Calu3 (cell line): Measurements from ENCODE around the gene CASP9. TPM values are rescaled to one million over a fixed set of nuclear protein-coding genes. Genes with fewer than 3 reads are reported as not detected.
"Not testable (repeated sequence)": the region's sequence is repeated elsewhere in the genome, so short reads cannot be mapped to it uniquely, and the experiment has no call there.

Source experiments
- BruUV-seq: library from RNA; stranded (reverse); fragments of 400-500 nt; replicated peaks from 2 replicates; lab custom pipeline; 2021; lab: Mats Ljungman, UMichigan
- CTCF ChIA-PET: fragments of 300-600 bp; sonication (Branson Sonifier 250); formaldehyde crosslinking; loops from one replicate; lab custom pipeline; 2022; ENCODE audit warnings: antibody characterized with exemption; lab: Charles Lee
- DNase-seq: peaks from one replicate; pipeline ENCODE4 v3.0.0; 2022
- H3K27ac Mint-ChIP-seq: one replicate; pipeline ENCODE4 v1.8.0; 2022; ENCODE audit warnings: mixed read lengths; ENCODE audit not compliant: unreplicated experiment
- H3K27me3 Mint-ChIP-seq: one replicate; pipeline ENCODE4 v1.8.0; 2022; ENCODE audit warnings: mixed read lengths; ENCODE audit not compliant: unreplicated experiment
- H3K36me3 Mint-ChIP-seq: one replicate; pipeline ENCODE4 v1.8.0; 2022; ENCODE audit warnings: mild to moderate bottlenecking, moderate library complexity, mixed read lengths; ENCODE audit not compliant: insufficient read depth, unreplicated experiment
- H3K4me1 Mint-ChIP-seq: one replicate; pipeline ENCODE4 v1.8.0; 2022; ENCODE audit warnings: mild to moderate bottlenecking, low read depth, mixed read lengths; ENCODE audit not compliant: unreplicated experiment
- H3K4me3 Mint-ChIP-seq: one replicate; pipeline ENCODE4 v1.8.0; 2022; ENCODE audit warnings: mild to moderate bottlenecking, low read depth, moderate library complexity, mixed read lengths; ENCODE audit not compliant: unreplicated experiment
- H3K9me3 Mint-ChIP-seq: one replicate; pipeline ENCODE4 v1.8.0; 2022; ENCODE audit warnings: low read depth, mixed read lengths; ENCODE audit not compliant: unreplicated experiment
- intact Hi-C: fragments of 100-400 bp; cut with micrococcal nuclease; formaldehyde crosslinking; loops from one replicate; pipeline ENCODE4 v1.10.0; 2022; ENCODE audit not compliant: unreplicated experiment
- total RNA-seq: library from RNA; stranded (reverse); gene quantifications from 2 replicates; pipeline ENCODE4 v1.2.3, GENCODE V29; 2022
- TF ChIP-seq, protein P1 (sequence below): fragments of 200-600 bp; IDR thresholded peaks from one replicate; pipeline ENCODE4 v1.8.0; 2022; ENCODE audit warnings: antibody characterized with exemption; ENCODE audit not compliant: unreplicated experiment

Gene CASP9
- total RNA-seq, 1 experiment from 2014 or later, result 8.4 TPM

DNA sequence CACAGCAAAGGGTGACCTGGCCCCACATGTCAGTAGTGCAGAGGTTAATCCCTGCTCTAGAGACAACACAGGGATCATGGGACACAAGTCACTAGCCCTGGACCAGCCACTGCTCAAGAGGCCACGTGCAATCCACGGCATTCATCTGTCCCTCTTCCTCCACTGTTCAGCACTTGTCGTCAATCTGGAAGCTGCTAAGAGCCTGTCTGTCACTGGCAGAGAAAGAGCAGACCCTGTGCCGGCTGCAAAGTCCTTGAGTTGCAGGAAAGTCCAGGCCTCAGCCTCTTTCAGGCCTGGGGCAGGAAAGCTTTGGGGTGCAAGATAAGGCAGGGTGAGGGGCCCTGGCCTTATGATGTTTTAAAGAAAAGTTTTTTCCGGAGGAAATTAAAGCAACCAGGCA, 31.4 kb downstream of the CASP9 start:
- no peak for DNase-seq
- CTCF ChIA-PET, result no interaction called here
- TF ChIP-seq, protein P1, sequence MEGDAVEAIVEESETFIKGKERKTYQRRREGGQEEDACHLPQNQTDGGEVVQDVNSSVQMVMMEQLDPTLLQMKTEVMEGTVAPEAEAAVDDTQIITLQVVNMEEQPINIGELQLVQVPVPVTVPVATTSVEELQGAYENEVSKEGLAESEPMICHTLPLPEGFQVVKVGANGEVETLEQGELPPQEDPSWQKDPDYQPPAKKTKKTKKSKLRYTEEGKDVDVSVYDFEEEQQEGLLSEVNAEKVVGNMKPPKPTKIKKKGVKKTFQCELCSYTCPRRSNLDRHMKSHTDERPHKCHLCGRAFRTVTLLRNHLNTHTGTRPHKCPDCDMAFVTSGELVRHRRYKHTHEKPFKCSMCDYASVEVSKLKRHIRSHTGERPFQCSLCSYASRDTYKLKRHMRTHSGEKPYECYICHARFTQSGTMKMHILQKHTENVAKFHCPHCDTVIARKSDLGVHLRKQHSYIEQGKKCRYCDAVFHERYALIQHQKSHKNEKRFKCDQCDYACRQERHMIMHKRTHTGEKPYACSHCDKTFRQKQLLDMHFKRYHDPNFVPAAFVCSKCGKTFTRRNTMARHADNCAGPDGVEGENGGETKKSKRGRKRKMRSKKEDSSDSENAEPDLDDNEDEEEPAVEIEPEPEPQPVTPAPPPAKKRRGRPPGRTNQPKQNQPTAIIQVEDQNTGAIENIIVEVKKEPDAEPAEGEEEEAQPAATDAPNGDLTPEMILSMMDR, result no peak
- intact Hi-C loops, result no loop called here
- no peaks in the 10 kb centered on the region for H3K36me3 Mint-ChIP-seq
- H3K4me3 Mint-ChIP-seq, result no peak overlapping the region
- no peaks in the 10 kb centered on the region for H3K27me3 Mint-ChIP-seq
- BruUV-seq, result no TSS peak
- no peak overlapping the region for H3K27ac Mint-ChIP-seq
- no peaks in the 10 kb centered on the region for H3K4me1 Mint-ChIP-seq
- no peaks in the 10 kb centered on the region for H3K9me3 Mint-ChIP-seq

DNA sequence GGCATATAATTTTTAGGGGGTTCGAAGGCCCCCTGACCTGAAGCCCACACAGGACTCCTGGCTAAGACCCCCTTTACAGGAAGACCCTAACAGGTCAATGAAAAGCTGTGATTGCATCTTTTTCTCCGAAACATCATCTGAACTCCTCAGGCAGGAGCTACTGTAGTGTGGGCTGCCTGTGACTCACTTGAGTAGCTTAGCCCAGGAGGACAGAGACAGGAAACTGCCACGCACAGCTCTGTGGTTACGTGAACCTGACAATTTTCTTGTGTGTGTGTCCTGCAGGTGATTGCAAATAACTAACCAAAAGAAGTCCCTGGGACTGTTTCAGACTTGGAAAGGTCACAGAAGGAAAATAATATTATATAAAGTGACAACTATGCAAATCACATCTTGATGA, 33.0 kb downstream of the CASP9 start:
- H3K4me3 Mint-ChIP-seq, BruUV-seq, H3K27me3 Mint-ChIP-seq, H3K4me1 Mint-ChIP-seq, DNase-seq, H3K36me3 Mint-ChIP-seq, intact Hi-C loops, CTCF ChIA-PET, H3K27ac Mint-ChIP-seq, H3K9me3 Mint-ChIP-seq: not testable (repeated sequence)

DNA sequence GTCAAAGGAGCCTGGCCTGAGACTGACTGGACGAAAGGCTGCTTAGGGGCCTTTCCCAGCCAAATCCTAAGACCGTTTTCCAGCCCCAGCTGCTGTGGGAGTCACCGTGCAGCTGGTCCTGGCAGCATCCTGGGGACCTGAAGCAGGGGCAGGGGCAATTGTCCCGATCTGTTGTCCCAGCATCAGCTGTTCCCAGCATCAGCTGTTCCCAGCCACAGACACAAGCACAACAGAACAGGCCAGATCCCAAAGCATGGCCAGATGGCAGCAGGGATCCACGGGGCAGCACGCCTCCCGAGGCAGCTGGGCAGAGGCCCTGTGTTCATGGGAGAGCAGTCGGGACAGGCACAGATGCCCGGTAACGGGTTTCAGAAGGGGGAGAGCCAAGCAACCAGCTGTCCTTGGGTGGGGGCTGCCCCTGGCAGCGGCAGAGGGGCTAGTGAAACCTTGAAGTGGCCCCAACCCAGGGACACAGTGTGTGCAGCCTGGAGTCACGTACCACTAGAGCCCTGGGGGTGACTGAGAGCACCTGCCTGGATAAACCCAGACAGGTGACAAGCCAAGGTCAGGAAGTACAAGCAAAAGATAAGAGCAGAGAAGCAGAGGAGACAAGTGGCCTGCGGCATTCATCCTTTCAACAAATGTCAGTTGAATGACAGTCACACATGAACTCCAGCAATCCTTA, 34.8 kb downstream of the CASP9 start:
- no TSS peak for BruUV-seq
- intact Hi-C loops, result no loop called here
- H3K27ac Mint-ChIP-seq, result no peak overlapping the region
- H3K27me3 Mint-ChIP-seq, result no peaks in the 10 kb centered on the region
- DNase-seq, result no peak
- CTCF ChIA-PET, result no interaction called here
- TF ChIP-seq, protein P1, result no peak
- no peaks in the 10 kb centered on the region for H3K9me3 Mint-ChIP-seq
- H3K36me3 Mint-ChIP-seq, result no peaks in the 10 kb centered on the region
- H3K4me3 Mint-ChIP-seq, result no peak overlapping the region
- no peaks in the 10 kb centered on the region for H3K4me1 Mint-ChIP-seq

DNA sequence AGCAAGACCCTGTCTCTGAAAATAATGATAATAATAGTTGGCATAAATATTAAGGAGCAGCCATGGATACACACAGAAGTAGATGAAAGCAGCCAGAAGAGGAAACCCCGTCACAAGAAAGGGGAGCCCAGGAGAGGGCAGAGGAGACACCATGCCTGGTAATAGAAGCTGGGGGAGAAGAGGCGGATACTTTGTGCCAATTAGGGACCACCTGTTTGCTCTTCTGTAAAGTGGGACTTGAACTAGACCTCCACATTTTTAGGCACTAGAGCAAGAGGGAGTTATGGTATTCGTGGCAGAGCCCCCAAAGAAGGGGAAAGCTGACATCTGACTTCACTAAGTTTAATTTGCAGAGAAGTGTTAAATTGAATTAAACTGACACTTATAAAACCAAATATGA, 35.6 kb downstream of the CASP9 start:
- Mint-ChIP-seq H3K27ac (no peak overlapping the region), H3K27me3 (no peaks in the 10 kb centered on the region), H3K36me3 (no peaks in the 10 kb centered on the region), H3K4me1 (no peaks in the 10 kb centered on the region), H3K4me3 (no peak overlapping the region), H3K9me3 (no peaks in the 10 kb centered on the region)
- intact Hi-C loops, result no loop called here
- TF ChIP-seq, protein P1, result no peak
- BruUV-seq, result no TSS peak
- DNase-seq, result no peak
- CTCF ChIA-PET, result no interaction called here

DNA sequence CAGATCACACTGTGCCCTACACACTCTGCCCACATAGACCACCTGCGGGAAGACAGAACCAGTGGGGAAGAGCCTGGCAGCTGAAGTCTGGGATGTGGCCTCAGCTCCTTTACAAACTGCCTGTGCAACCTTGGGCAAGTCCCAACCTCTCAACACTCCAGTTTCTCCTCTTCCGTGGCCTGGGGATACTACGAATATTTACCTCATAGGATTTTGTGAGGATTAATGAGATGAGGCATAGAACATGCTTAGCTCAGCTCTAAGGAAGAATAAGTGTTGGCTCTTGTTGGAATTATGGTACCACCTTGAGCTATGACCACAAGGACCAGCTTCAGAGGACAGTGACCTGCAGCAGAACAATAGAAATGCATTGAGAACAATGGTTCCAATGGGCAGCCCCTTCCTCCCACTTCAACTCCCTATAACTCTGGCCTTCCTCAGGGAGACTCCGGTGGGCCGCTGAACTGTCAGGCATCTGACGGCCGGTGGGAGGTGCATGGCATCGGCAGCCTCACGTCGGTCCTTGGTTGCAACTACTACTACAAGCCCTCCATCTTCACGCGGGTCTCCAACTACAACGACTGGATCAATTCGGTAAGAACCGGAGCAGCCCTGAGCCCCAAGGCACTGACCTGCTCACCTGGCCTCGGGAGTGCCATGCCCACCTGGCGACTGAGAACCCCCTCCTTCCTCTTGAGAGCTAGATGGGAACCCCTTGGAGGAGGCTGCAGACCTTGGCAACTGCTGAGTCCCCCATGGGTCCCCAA, 37.0 kb downstream of the CASP9 start:
- H3K4me1 Mint-ChIP-seq, intact Hi-C loops, H3K27me3 Mint-ChIP-seq, H3K36me3 Mint-ChIP-seq, BruUV-seq, CTCF ChIA-PET, H3K9me3 Mint-ChIP-seq, DNase-seq, H3K4me3 Mint-ChIP-seq, H3K27ac Mint-ChIP-seq: not testable (repeated sequence)
